ENCODE data around the gene WDR62. TPM values are rescaled to one million over a fixed set of nuclear protein-coding genes. Genes with fewer than 3 reads are reported as not detected.

Gene WDR62
- total RNA-seq, 1 donor from 2014 or later: 0.70 TPM

- no peak for DNase-seq (ENCODE audit: low read depth)
Measured at GRCh38 chr19:36079389-36079945, 24.8 kb downstream of the WDR62 start.

DNA sequence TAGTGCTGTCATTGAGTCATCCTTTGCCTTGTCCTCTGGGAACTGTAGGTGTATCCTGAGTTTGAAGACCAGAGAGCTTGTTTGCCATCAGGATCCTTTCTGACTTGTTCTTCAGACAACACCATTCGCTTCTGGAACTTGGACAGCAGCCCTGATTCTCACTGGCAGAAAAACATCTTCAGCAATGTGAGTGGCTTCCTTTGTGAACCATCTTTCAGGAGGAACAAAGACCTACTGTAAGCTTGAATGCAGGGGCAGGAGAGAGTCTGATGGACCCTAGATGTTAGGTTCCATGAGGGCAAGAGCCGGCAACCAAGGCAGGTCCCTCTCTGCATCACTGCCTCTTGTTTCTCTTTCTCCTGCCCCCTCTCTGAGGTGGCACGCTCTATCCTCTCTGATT is 26.7 kb downstream of the WDR62 start:
- no peak for DNase-seq (ENCODE audit: low read depth)

- DNase-seq (ENCODE audit: low read depth): no peak
Measured at GRCh38 chr19:36081894-36082293, 27.2 kb downstream of the WDR62 start.

DNA sequence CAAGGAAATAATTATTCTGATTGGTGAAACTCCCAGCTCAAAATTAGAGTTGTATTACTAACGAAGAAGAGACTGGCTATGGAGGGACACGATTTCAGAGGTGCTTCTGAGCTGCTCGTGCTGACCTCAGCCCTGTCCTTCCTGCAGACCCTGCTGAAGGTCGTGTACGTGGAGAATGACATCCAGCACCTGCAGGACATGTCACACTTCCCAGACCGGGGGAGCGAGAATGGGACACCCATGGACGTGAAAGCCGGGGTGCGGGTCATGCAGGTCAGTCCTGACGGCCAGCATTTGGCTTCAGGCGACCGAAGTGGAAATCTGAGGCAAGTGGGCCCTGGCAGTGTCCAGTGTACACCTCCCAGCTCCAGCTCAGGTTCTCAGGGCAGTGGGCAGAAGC is 28.2 kb downstream of the WDR62 start:
- no peak for DNase-seq (ENCODE audit: low read depth)

DNA sequence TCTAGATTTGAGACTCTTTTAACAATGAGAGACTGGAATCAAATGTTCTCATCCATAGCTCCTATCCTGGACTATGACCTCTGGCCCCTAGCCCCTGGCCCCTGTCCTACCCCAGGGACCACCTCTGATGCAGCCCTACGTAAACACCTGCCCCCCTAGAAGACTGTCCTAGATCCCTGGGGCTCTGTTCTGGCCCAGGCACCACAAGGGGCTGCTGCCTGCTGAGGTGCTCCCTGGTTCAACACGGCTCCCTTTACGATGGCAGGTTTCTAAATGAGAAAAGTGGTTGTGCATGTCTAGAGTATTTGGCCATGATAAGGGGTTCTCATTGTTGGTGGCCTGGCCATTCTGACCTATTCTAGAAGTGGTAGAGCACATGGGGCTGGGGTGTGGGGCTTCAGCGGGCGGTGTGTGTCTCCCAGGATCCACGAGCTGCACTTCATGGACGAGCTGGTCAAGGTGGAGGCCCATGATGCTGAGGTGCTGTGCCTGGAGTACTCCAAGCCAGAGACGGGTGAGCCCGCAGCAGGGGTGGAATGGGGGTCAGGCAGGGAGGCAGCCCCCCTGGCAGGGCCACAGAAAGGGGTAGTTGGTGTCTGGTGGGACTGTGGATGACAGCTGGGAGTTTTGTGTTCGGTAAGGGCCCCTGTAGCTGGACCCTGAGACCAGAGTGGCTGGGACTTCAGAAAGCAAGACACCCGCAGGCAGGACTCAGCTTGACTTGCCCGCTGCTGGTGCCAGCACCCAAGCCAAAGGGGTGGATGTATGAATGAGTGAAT is 29.7 kb downstream of the WDR62 start:
- no peak for DNase-seq (ENCODE audit: low read depth)

GRCh38 chr19:36086326-36086725 is 31.6 kb downstream of the WDR62 start:
- no peak for DNase-seq (ENCODE audit: low read depth)

GRCh38 chr19:36089847-36090246 is 35.1 kb downstream of the WDR62 start:
- DNase-seq (ENCODE audit: low read depth): no peak

DNA sequence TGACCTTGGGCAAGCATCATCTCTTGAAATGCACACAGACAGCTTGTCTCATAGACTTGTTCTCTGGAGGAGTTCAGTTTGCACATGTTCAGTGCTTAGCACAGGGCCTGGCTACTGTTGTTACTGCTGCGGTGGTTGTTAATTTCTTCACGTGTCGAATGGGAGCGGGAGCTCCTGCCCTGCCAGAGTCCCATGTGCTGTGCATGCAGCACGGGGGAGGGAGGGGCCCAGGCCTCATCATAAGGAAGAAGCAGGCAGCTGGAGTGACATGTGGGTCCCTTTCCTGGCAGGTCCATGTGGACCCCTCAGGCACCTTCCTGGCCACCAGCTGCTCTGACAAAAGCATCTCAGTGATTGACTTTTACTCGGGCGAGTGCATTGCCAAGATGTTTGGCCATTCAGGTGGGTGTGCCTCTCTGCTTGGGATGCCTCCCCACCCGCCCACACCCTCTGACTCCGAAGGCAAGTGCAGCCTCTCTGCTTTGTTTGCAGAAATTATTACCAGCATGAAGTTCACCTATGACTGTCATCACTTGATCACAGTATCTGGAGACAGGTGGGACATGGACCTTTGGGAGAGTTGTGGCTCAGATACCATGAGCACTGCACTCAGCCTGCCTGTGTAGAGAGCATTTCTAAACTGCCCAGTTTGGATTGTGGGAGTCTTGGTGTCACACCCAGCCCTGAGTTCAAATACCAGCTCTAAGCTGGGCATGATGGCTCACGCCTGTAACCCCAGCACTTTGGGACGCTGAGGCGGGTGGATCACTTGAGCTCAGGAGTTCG is 36.4 kb downstream of the WDR62 start:
- DNase-seq (ENCODE audit: low read depth): no peak

DNA sequence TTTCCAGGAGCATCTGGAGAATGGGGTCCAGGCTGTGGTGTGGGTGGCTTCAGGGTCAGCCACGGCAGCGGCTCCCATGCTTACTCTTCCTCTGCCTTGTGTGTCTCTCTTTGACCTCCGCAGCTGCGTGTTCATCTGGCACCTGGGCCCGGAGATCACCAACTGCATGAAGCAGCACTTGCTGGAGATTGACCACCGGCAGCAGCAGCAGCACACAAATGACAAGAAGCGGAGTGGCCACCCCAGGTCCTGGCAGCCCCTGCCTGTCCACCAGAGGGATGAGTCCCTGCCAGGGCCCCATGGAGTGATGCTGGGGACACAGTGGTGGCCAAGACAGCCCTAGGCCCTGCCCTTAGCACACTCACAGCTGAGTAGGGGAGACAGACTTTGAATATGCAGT is 37.9 kb downstream of the WDR62 start:
- no peak for DNase-seq (ENCODE audit: low read depth)

DNA sequence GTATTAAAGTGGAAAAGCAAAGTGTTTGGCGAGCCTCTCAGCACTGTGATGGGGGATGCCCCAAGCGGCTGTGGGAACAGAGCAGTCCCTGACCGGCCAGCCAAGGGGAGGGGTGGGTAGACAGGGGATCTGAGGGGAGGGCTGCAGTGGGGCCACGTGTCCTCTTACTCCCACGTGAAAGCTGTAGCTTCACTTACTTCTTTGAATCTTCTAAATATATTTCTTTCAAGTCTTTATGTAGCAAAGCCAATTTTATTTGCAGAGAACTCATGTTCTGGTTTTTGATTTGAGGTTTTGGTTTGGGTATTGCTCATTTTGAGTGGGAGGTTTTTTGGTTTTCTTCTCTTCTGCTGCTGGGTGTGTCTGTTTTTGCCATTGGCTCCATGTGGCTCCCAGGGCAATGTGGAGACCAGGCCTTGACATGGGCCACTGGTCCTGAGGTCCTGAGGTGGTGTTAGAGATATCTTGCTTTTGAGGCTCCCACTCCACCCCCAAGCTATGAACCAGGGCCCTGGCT is 38.5 kb downstream of the WDR62 start:
- no peak for DNase-seq (ENCODE audit: low read depth)

DNA sequence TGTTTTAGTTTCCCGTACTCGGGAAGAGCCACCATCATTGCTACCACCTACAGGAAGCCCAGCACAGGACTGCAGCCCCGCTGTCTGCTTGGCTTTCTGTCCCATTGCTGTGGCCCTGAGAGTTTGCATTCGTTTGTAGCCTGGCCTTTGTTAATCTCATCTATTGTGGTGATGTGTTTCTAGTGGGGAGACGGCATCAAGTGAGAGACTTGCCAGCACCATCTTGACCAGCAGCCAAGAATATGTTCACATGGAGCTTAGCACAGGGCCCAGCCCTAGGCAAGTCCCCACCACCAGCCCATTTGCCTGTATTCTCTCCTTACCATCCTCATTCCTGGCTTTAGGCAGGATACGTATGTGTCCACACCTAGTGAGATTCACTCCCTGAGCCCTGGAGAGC is 39.0 kb downstream of the WDR62 start:
- DNase-seq (ENCODE audit: low read depth): no peak

DNA sequence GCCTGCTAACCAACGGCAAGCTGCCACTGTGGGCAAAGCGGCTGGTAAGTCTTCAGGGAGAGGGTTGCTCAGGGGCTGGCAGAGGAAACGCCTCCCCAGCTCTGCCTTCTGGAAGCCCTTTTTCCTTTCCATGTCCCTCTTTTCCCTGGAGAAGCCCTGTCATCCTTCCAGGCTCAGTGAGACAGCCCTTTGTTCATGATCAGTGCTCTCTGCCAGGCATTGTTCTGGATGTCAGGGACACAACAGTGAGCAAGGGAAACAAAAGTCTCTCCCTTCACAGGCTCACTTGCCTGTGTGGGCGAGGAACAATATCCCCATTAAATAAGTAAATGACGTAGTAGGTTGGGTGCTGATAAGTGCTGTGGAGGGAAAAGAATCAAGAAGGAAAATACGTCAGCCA is 42.3 kb downstream of the WDR62 start:
- no peak for DNase-seq (ENCODE audit: low read depth)

GRCh38 chr19:36099166-36099785 is 44.6 kb downstream of the WDR62 start:
- DNase-seq (ENCODE audit: low read depth): no peak

- DNase-seq (ENCODE audit: low read depth): no peak
Measured at GRCh38 chr19:36100476-36100875, 45.8 kb downstream of the WDR62 start.

DNA sequence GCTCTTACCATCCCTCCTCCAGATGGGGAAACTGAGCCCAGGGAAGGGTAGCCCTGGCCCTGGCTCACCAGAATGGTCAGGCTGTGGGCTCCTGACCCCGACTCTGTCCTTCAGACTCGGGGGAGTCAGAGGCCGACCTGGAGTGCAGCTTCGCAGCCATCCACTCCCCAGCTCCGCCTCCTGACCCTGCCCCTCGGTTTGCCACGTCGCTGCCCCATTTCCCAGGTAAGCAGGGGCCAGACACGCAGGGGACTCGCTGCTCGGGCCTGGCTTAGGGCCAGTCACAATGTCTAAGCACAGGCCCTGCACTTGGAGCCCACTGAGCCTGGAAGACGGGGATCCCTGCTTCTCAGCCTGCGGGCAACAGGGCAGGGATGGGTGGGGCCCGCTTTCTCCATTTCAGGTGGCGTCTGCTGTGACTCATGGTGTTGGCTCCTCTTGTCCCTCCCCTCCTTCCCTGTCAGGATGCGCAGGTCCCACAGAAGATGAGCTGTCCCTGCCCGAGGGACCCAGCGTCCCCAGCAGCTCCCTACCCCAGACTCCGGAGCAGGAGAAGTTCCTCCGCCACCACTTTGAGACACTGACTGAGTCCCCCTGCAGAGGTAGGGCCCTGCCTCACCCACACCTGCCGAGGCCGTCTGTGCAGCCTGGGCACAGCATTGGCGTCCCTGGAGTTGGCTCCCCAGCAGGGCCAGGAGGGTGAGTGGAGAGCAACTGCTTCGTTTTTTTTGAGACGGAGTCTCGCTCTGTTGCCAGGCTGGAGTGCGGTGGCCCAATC is 47.0 kb downstream of the WDR62 start:
- DNase-seq (ENCODE audit: low read depth): no peak

DNA sequence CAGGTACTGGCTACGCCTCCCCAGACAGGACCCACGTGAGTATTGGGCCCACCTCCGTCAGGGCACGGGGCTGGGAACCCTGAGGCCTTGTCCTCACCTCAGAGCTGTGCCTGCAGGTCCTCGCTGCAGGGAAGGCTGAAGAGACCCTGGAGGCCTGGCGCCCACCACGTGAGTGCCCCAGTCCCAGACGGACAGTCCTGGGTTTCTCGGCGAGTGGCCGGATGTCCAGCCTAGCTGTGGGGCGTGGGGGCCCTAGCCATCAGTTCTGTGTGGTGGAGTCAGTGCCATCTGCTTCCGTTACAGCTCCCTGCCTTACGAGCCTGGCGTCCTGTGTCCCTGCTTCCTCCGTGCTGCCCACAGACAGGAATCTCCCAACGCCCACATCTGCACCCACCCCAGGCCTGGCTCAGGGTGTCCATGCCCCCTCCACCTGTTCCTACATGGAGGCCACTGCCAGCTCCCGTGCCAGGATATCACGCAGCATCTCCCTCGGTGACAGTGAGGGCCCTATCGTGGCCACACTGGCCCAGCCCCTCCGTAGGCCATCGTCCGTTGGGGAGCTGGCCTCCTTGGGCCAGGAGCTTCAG is 48.4 kb downstream of the WDR62 start:
- no peak for DNase-seq (ENCODE audit: low read depth)

- no peak for DNase-seq (ENCODE audit: low read depth)
Measured at GRCh38 chr19:36103842-36104552, 49.3 kb downstream of the WDR62 start.

DNA sequence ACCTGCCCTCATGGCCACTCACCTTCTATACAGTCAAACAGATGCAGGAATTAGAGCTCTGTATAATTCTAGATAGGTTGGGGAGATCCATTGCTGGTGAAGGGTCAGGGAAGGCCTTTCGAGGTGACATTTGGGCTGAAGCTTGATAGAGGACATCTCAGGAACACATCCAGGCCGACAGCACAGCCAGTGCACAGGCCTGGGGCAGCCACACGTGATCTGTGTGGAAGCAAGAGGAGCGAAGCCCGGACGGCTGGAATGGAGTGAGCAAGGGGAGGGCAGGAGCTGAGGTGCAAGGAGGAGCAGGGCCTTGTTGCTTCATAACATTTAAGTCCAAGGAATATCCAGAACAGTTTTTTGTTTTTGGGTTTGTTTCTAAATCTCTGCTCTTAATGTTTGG is 51.7 kb downstream of the WDR62 start:
- DNase-seq (ENCODE audit: low read depth): no peak

DNA sequence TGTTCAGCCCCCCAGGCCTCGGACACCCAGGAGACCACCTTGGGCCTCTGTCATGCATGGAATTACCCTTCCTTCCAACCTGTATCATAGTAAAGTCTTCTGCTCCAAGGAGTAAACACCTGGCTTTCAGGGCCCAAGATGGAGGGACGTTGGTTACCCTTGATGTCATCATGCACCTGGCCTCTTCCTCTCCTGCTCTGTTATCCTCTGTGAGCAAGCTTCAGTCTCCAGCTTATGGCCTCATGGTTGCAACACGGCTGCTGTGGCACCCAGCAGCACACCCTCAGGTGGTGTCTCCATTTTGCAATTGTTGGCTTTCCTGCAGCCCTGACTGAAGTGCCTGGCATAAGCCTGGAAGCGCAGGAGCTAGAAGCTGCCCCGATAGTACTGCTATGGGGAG is 52.3 kb downstream of the WDR62 start:
- no peak for DNase-seq (ENCODE audit: low read depth)

- DNase-seq (ENCODE audit: low read depth): no peak
Measured at GRCh38 chr19:36108684-36109083, 54.0 kb downstream of the WDR62 start.

Data from renal cortical epithelial cell (primary cell).